GM12892 (cell line): ENCODE results near the gene CAMTA1.

Experiments
- DNase-seq: peaks from one replicate; pipeline ENCODE4 v3.0.0; 2011; ENCODE audit not compliant: insufficient read length
- FAIRE-seq: peaks from 2 replicates; lab custom pipeline; 2011; peaks lifted over from hg19 to GRCh38; lab: Jason Lieb, UNC
- POLR2A ChIP-seq: IDR thresholded peaks from 2 replicates; pipeline ENCODE4 v1.6.1; 2011; ENCODE audit warnings: low read depth, low read length, control low read depth
- POLR2AphosphoS5 ChIP-seq: IDR thresholded peaks from 2 replicates; pipeline ENCODE4 v1.6.1; 2011; ENCODE audit warnings: low read depth, low read length, control low read depth
- TAF1 ChIP-seq: IDR thresholded peaks from 2 replicates; pipeline ENCODE4 v1.6.1; 2011; ENCODE audit warnings: low read depth, mild to moderate bottlenecking, control low read depth, low read length, borderline replicate concordance

Gene CAMTA1

DNA sequence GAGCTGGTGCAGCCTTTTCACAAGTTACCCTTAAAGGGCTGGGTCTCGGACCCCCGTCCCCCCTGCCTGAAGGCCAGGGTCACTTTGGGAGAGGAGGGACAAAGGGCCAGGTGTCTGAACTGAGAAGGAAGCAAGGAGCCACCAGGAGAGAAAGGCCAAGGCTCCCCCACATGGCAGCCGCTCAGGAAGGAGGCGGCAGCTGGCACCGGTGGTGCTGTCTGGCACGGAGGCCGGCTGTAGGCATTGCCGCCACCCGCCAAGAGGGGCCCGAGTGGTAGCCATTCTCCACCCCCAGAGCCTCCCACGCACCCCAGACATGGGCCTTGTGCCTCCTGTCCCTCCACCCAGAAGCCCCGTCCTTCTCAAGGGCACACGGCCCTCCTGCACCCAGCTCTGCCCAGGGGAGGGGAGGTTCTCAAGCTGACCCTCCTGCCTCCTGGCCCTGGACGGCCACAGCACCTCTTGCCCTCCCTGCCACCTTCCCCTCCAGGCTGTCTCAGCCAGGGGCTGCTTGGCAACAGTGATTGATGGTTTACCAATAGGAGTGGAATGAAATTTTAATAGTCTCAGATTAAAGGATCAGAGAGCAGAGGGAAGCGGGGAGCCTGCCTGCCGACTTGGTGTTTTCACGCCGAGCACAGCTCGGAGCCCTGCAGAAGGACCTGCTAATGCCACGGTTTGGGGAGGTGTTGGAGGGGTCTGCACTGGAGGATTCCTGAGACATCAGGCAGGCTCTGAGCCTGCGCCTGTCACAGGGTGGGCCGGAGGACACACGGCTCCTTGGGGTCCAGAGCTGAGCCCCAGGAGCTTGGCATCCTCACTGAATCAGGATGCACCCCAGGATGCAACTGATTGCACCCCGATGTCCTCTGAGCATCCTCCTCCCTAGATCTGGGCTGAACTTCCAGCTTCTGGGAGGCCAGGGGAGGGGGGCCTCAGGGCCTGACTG lies 773.9 kb downstream of the CAMTA1 start:
- TF ChIP-seq TAF1 (no peak), POLR2AphosphoS5 (no peak), POLR2A (no peak)
- no peak for DNase-seq
- FAIRE-seq: no peak

DNA sequence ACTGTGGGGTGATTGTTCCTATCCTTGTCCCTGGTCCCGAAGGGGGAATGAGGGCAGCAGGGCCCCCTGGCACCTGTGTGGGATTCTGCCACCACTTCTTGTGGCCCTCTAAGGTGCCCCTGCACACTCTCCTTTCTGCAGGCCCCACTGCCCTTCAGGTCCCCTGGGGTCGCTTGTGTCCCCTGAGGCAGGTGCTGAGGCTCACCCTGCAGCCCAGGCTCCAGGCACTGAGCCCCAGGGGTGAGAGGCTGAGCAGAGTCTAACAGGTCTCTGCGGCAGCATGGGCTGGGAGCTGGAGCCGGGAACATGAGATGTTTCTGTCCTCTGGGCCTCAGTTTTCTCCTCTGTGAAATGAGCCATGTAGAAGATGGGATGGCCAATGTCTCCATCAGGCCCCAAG lies 774.9 kb downstream of the CAMTA1 start:
- TF ChIP-seq POLR2A: no peak
- TF ChIP-seq TAF1: no peak
- no peak for TF ChIP-seq POLR2AphosphoS5
- DNase-seq: no peak
- FAIRE-seq: no peak

DNA sequence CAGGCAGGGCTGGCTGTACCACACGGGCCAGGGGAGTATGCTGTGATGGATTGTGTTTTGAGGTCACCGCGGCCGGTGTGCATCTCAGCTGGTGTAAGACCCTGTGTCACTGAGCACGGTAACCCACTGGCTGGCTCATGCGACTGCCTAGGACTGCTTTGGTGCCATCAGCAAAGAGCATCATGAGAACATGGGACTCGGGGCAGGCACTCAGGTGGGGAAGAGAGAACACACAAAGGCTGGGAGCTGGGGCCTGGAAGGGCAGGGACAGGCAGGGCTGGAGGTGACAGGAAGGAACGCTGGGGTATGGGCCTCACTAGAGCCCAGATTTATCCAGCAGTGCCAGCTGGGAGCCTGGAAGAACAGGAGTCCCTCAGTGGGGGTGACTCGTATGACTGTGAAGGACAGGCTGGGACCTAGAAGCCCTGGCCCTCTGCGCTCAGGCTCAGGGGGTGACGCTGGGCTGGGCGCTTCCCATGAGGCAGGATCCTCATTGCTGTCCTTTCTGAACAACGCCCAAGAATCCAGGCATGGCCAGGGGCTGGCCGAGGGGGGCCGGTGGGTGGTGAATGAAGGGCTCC lies 775.4 kb downstream of the CAMTA1 start:
- TF ChIP-seq POLR2A (no peak), TAF1 (no peak), POLR2AphosphoS5 (no peak)
- FAIRE-seq: no peak
- no peak for DNase-seq

DNA sequence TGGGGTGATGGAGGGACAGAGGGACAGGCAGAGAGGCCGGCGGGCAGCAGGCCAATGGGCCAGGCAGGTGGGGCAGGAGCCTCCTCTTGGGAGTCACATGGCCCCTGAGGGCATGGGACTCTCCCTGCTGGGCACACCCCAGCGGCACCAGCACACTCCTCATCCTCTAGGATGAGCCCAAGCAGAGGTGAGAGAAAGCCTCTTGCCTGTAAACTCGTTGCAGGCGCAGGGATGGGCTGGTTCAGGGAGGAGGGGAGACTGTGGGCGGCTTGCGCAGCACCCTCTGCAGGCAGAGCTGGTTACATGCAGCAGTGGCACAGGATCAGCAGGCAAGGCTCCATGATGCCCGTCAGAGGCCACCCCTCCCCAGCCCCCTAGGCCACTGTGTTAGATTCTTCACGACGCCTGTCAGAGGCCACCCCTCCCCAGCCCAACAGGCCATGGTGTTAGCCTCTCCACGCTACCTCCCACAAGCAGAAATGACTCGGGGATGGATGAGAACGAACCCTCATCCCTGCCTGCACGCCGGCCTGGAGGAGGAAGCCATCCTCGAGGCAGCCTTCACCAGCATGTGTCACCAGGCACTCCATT lies 776.2 kb downstream of the CAMTA1 start:
- DNase-seq (peak; percentile 50), FAIRE-seq (no peak)
- TF ChIP-seq POLR2A (no peak), TAF1 (no peak), POLR2AphosphoS5 (no peak)

DNA sequence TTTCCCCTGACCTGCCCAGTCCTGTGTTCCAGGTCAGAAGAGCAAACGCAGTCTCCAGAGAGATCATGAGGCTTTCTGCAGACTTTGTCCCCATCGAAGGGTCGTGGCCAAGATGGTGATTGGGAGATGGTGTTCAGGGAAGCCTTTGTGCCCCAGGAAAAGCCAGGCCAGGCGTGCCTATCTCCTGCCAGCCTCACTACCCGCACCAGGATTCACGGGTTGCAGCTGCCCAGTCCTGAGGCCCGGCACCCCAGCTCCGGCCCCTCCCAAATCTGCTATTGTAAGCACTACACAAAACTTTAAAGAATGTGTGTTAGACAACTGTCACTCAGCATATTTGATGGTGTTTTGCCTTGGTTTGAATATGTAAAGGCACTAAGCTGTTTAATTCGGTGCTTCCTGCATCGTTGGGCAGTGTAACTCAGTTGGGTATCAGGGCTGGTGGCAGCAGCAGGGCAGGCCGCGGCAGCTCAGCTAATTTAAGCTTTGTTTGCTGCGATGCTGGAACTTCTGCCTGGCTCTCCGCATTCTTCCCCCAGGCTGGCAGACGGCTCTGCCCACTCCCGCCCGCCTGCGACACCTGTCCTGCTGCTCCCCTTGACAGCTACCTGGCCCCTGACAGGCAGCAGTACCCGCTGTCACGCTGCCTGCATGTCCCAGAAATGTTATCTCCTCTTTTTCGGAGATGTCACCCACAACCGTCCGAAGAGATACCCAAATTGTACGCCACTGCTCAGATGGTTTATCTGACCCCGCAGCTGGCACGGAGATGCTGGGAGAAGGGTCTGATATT lies 776.9 kb downstream of the CAMTA1 start:
- no peak for FAIRE-seq
- TF ChIP-seq POLR2A (no peak), TAF1 (no peak), POLR2AphosphoS5 (no peak)
- DNase-seq: no peak

DNA sequence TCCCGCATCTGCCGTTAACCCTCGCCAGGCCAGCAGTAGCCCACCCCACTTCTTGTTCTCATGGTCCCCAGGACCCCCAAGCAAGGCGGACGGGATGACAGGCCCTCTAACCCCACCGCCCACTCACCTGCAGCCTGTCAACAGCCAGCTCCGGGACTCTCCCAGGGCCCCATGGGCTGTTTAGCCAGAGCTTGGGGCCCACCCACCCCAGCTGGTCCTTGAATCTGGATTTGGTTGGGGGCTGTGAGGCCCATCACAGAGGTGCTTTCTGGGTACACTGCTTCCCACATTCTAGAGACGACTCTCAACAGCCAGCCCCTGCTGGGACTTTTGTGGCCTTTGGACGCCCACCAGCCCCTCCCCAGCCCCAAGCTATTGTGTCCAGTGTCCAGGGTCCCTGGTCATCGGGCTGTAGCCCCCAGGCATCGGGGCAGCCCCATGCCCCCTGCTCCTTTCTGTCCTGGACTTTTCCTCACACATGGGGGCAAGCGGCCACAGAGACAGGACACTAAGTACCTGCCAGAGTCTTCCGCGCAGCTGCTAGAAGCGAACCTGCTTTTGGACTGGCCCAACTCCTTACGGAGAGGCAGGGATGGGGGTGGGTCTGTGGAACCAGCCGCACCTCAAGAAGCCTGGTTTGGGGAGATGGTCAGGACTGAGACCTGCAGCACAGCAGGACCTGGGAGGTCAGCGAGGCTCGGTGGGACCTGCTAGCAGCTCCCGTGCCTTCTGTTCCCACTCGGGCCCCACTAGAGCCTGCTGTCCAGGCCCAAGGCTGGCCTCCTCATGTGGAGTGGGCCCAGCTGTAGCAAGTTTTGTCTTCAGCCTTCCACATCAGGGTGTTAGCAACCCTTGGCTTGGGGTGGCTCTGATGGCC lies 777.7 kb downstream of the CAMTA1 start:
- TF ChIP-seq POLR2AphosphoS5: no peak
- no peak for TF ChIP-seq POLR2A
- no peak for TF ChIP-seq TAF1
- FAIRE-seq (no peak), DNase-seq (no peak)

DNA sequence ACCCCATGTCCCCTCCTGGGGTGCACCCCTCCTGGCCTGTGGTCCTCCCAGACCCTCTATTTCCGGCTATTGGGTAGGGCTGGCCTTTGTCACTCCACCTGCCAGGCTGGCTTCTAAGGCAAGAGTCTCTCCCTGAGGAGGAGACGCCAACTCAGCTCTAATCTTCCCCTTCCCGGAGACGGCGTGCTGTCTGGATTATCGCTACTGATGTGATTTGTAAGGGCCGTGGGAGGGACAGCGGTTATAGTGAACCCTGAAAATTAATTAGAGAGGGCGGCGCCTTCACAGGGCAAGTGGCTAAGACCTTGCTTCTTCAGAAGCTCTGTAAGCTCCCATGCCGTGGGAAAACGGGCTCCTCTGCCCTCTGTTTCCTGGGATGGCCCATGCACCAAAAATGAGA lies 778.9 kb downstream of the CAMTA1 start:
- FAIRE-seq (no peak), DNase-seq (no peak)
- TF ChIP-seq TAF1: no peak
- no peak for TF ChIP-seq POLR2AphosphoS5
- TF ChIP-seq POLR2A: no peak

DNA sequence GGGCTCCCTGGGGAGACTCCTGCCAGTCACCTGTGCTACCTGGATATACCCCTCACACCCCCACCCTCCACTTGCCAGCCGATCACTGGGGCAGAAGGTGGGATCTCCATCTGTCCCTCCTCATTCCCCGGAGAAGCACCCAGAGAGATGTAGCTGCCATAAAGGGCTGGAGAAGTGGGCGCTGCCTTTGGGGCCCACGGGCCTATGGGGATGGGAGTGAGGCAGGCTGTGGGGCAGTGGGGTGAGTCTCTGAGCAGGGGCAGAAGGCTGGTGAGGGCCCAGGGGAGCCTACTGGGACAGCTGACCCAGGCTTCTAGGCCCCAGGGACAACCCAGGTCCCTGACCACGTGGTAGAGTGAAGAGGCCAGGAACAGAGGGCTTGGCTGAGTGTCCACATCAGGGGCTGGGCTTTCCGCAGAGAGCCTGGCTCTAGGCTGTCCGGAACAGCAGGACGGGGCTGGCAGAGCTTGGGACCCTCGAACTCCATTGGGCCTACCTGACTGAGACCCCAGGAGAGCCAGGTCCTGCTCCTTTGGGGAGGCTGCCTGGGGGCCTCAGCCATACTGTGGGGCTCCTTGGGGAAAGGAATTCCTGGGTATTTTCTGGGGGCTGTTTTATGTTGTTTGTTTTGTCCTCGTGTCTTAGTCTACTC lies 780.0 kb downstream of the CAMTA1 start:
- TF ChIP-seq POLR2A (no peak), TAF1 (no peak), POLR2AphosphoS5 (no peak)
- DNase-seq (no peak), FAIRE-seq (no peak)

DNA sequence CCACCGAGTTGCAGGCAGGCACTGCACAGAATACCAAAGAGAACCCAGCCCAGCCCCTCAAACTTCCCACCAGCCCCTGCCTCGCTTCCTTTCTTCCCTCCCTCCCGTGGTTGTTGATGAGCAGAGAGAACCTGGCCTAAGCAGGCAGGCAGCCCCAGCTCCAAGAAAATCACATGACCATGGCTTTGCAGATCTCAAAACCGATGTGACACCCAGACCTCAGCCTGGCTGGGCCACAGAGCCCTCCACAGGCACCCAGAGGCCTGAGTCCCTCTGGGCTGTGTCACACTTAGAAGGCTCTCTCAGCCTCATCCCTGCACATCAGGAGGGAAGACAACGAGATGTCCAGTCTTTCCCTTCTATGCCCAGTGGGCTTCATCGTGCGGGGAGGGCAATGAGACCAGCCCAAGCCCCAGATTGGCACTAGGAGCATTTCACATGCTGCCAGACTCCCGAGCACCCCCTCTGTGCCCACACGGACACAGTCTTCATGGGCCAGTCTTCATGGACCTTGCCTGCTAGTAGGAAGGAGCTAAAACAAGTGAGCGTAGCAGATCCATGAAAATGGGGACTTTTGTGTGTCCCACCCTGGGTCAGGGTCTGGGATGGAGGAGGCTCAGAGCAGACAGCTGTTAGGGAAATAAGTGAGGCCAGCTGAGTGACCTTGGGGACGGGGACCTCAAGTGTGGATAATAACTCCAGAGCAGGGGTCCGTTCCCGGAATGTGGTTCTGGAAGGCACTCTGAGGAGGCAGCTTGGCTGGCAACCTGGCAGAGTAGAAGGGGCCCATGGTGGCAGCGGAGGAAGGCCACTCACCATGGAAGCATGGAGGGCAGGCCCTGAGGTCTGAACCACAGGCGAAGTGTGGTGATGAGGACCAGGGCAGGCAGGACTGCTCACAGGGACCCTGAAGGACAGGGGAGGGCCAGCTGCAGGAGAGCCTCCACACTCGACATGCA lies 781.4 kb downstream of the CAMTA1 start:
- no peak for DNase-seq
- no peak for TF ChIP-seq POLR2AphosphoS5
- no peak for TF ChIP-seq POLR2A
- no peak for TF ChIP-seq TAF1
- no peak for FAIRE-seq
